Panc1 (cell line): ENCODE measurements around the gene UCP3. TPM values are rescaled to one million over a fixed set of nuclear protein-coding genes. Genes with fewer than 3 reads are reported as not detected.

Source experiments
- ATAC-seq: fragments of 200-7000 bp; cut with Tn5 transposase; 2 replicates; pipeline ENCODE4 v1.9.1; 2020; ENCODE audit warnings: mild to moderate bottlenecking, moderate library complexity
- BruUV-seq: library from RNA; stranded (reverse); fragments of 400-500 nt; replicated peaks from 2 replicates; lab custom pipeline; 2021; lab: Mats Ljungman, UMichigan
- CTCF ChIA-PET: fragments of 300-600 bp; sonication (Branson Sonifier 250); formaldehyde crosslinking; loops from one replicate; lab custom pipeline; 2022; ENCODE audit warnings: antibody characterized with exemption; lab: Charles Lee
- POLR2A ChIA-PET: fragments of 300-600 bp; sonication (Branson Sonifier 250); formaldehyde crosslinking; loops from one replicate; lab custom pipeline; 2022; ENCODE audit warnings: antibody characterized with exemption; lab: Charles Lee
- DNase-seq: peaks from one replicate; pipeline ENCODE4 v3.0.0-alpha.2; 2010; ENCODE audit warnings: low read depth, low spot score
- H3K27ac ChIP-seq: 2 replicates; pipeline ENCODE4 v1.5.1; 2011; ENCODE audit warnings: mild to moderate bottlenecking, low read length, inconsistent platforms
- H3K27me3 ChIP-seq: fragments of 200-500 bp; sonication (Bioruptor generic); 2 replicates; pipeline ENCODE4 v1.6.0; 2014; ENCODE audit warnings: low read length, inconsistent platforms; ENCODE audit not compliant: control insufficient read depth, insufficient read depth
- H3K36me3 ChIP-seq: fragments of 200-500 bp; sonication (Bioruptor generic); 2 replicates; pipeline ENCODE4 v1.5.1; 2014; ENCODE audit warnings: inconsistent platforms, mild to moderate bottlenecking, low read length, moderate library complexity; ENCODE audit not compliant: control insufficient read depth, insufficient read depth
- H3K4me1 ChIP-seq: 2 replicates; pipeline ENCODE4 v1.5.1; 2011; ENCODE audit warnings: inconsistent platforms, mild to moderate bottlenecking, low read length, moderate library complexity; ENCODE audit not compliant: control insufficient read depth, insufficient read depth
- H3K4me3 ChIP-seq, 2 experiments: 2 replicates each; pipeline ENCODE4 v1.5.1; 2011 to 2012; ENCODE audit warnings: low read depth in 2 of 2, low read length in 2 of 2, mild to moderate bottlenecking in 2 of 2, inconsistent platforms in 1 of 2, moderate library complexity in 1 of 2
- H3K9me3 ChIP-seq: fragments of 200-500 bp; sonication (Bioruptor generic); 2 replicates; pipeline ENCODE4 v1.5.1; 2014; ENCODE audit warnings: low read depth, mild to moderate bottlenecking, inconsistent platforms, low read length, moderate library complexity; ENCODE audit not compliant: control insufficient read depth, insufficient read depth
- CTCF ChIP-seq: fragments of 450-650 bp; IDR thresholded peaks from 2 replicates; pipeline ENCODE4 v1.5.1; 2017; ENCODE audit warnings: mild to moderate bottlenecking
- POLR2AphosphoS5 ChIP-seq: IDR thresholded peaks from 2 replicates; pipeline ENCODE4 v1.6.1; 2012; ENCODE audit warnings: mild to moderate bottlenecking, low read depth, low read length, moderate library complexity
- REST ChIP-seq, 2 experiments: IDR thresholded peaks; 2 replicates each; pipeline ENCODE4 v1.6.1; 2011 to 2012; ENCODE audit warnings: low read depth in 2 of 2, control low read depth in 1 of 2, low read length in 1 of 2, mild to moderate bottlenecking in 1 of 2, moderate library complexity in 1 of 2; ENCODE audit not compliant: insufficient read depth in 1 of 2
- SIN3A ChIP-seq: IDR thresholded peaks from 2 replicates; pipeline ENCODE4 v1.6.1; 2012; ENCODE audit warnings: low read depth, mild to moderate bottlenecking, low read length, moderate library complexity, borderline replicate concordance; ENCODE audit not compliant: insufficient read depth
- in situ Hi-C: cut with HindIII; loops from 2 replicates; pipeline ENCODE4 v1.10.0; 2016; ENCODE audit warnings: low sequenced_read_pairs, low pct_unique_long_range_greater_than_20kb
- intact Hi-C: fragments of 100-400 bp; cut with micrococcal nuclease; formaldehyde crosslinking; loops from one replicate; pipeline ENCODE4 v1.10.0; 2022; ENCODE audit not compliant: unreplicated experiment
- total RNA-seq: library from RNA; stranded (reverse); gene quantifications from one replicate; pipeline ENCODE4 v1.2.1, GENCODE V29; 2021; ENCODE audit not compliant: unreplicated experiment

The UCP3 gene
- total RNA-seq, 1 experiment from 2014 or later, result 0.46 TPM

GRCh38 chr11:74004759-74005615 lies 3.9 kb downstream of the UCP3 start:
- BruUV-seq, result no TSS peak
- ATAC-seq (no peak), DNase-seq (no peak)
- Histone ChIP-seq H3K36me3 (no peaks in the 10 kb centered on the region), H3K4me3 (no peak overlapping the region), H3K4me1 (no peaks in the 10 kb centered on the region), H3K9me3 (no peaks in the 10 kb centered on the region), H3K27me3 (no peaks in the 10 kb centered on the region), H3K27ac (no peak overlapping the region)
- ChIA-PET CTCF (no interaction called here), POLR2A (no interaction called here)
- TF ChIP-seq SIN3A (no peak), POLR2AphosphoS5 (no peak), CTCF (no peak)
- intact Hi-C loops (no loop called here), in situ Hi-C loops (no loop called here)

GRCh38 chr11:74004046-74004695 lies 4.7 kb downstream of the UCP3 start:
- ChIA-PET CTCF (no interaction called here), POLR2A (no interaction called here)
- in situ Hi-C loops, result no loop called here
- Histone ChIP-seq H3K4me1 (no peaks in the 10 kb centered on the region), H3K27me3 (no peaks in the 10 kb centered on the region), H3K9me3 (no peaks in the 10 kb centered on the region), H3K27ac (no peak overlapping the region), H3K36me3 (no peaks in the 10 kb centered on the region), H3K4me3 (no peak overlapping the region)
- BruUV-seq, result no TSS peak
- intact Hi-C loops, result no loop called here
- DNase-seq (no peak), ATAC-seq (no peak)
- TF ChIP-seq CTCF (no peak), SIN3A (no peak), REST (IDR thresholded peaks at IDR 0.05; ENCODE audit: insufficient read depth in 1 of 2, low read depth in 2 of 2, low read length in 1 of 2) (no peak), POLR2AphosphoS5 (no peak)
